Measurements from ENCODE around the gene ADTRP. TPM values are rescaled to one million over a fixed set of nuclear protein-coding genes. Genes with fewer than 3 reads are reported as not detected.

Gene ADTRP
- total and polyA plus RNA-seq, 10 of the 15 experiments (the other 5 are each of a cell fraction or from before 2014, with no cell fraction given), result 0.10 to 2.6 (median 2.1) TPM

GRCh38 chr6:11747021-11747420 is 31.6 kb downstream of the ADTRP start:
- CTCF ChIA-PET, result interaction anchor here (0.6 kb wide), 1 partner anchor 83 kb away, joined by 3 read pairs; no protein-coding TSS in a partner anchor
- no peak for FAIRE-seq
- POLR2A ChIA-PET, result no interaction called here
- SMC1A ChIA-PET (ENCODE audit: uncharacterized antibody, unreplicated experiment), result interaction anchor here (0.7 kb wide), 1 partner anchor 52 kb away, joined by 3 read pairs; no protein-coding TSS in a partner anchor
- no peaks in the 10 kb centered on the region for H3K27me3 ChIP-seq (replicated peaks in 1 of 2; ENCODE audit: control insufficient read depth in 2 of 2, insufficient read depth in 2 of 2, low read length in 1 of 2)
- H3K27ac ChIP-seq (ENCODE audit: control insufficient read depth, insufficient read depth), result no peak overlapping the region
- no peak for DNase-seq (ENCODE audit: low read depth, low spot score)
- no peak overlapping the region for H3K9ac ChIP-seq (ENCODE audit: control insufficient read depth, insufficient read depth, low read length)
- intact Hi-C loops (cut with micrococcal nuclease; ENCODE audit: unreplicated experiment) (no loop called here), in situ Hi-C loops (cut with MboI) (no loop called here)
- no peak overlapping the region for H3K4me2 ChIP-seq (ENCODE audit: control insufficient read depth, insufficient read depth)
- TF ChIP-seq MEF2B (IDR thresholded peaks at IDR 0.05; ENCODE audit: partially characterized antibody, poor library complexity, severe bottlenecking) (no peak), SREBF2 (IDR thresholded peaks at IDR 0.05; ENCODE audit: low read length) (no peak), MXI1 (IDR thresholded peaks at IDR 0.05; ENCODE audit: low read depth, low read length) (no peak), NR2C2 (IDR thresholded peaks at IDR 0.05; ENCODE audit: borderline replicate concordance, control insufficient read depth, insufficient read length, low read depth) (no peak), IKZF2 (IDR thresholded peaks at IDR 0.05) (no peak)
- no TSS peak for BruUV-seq (replicated peaks)
- H3K4me1 ChIP-seq (ENCODE audit: control insufficient read depth, insufficient read depth, low read length), result no peaks in the 10 kb centered on the region
- no peaks in the 10 kb centered on the region for H4K20me1 ChIP-seq (ENCODE audit: control insufficient read depth, insufficient read depth)
- whole genome bisulfite sequencing (ENCODE audit: insufficient coverage, insufficient replicate concordance, low lambda C conversion rate, missing lambda C conversion rate), result 96% methylated on average over 3 of the region's 3 CpGs
- H3K4me3 ChIP-seq, result no peak overlapping the region
- H2AFZ ChIP-seq (ENCODE audit: control insufficient read depth, low read depth, low read length), result no peak overlapping the region
- H3K79me2 ChIP-seq (ENCODE audit: control insufficient read depth, insufficient read depth, low read length), result no peaks in the 10 kb centered on the region
- peaks cover 9% of the 10 kb centered on the region; the same call in 2 of the 3 replicates for H3K9me3 ChIP-seq (replicated peaks; ENCODE audit: control insufficient read depth, insufficient read depth, low read length)
- RAD21 ChIA-PET (ENCODE audit: unreplicated experiment), result no interaction called here
- no peak for ATAC-seq
- H3K36me3 ChIP-seq (ENCODE audit: control insufficient read depth in 2 of 2, insufficient read depth in 2 of 2, low read length in 1 of 2), result no peaks in the 10 kb centered on the region

- in situ Hi-C loops (cut with MboI) (no loop called here), intact Hi-C loops (cut with micrococcal nuclease; ENCODE audit: unreplicated experiment) (no loop called here)
- CTCF ChIA-PET, result no interaction called here
- Histone ChIP-seq H3K27me3 (replicated peaks in 1 of 2; ENCODE audit: control insufficient read depth in 2 of 2, insufficient read depth in 2 of 2, low read length in 1 of 2) (no peaks in the 10 kb centered on the region), H3K79me2 (ENCODE audit: control insufficient read depth, insufficient read depth, low read length) (no peaks in the 10 kb centered on the region), H3K9ac (ENCODE audit: control insufficient read depth, insufficient read depth, low read length) (no peak overlapping the region), H3K27ac (ENCODE audit: control insufficient read depth, insufficient read depth) (no peak overlapping the region), H3K4me3 (no peak overlapping the region), H3K36me3 (ENCODE audit: control insufficient read depth in 2 of 2, insufficient read depth in 2 of 2, low read length in 1 of 2) (no peaks in the 10 kb centered on the region), H3K4me2 (ENCODE audit: control insufficient read depth, insufficient read depth) (no peak overlapping the region), H4K20me1 (ENCODE audit: control insufficient read depth, insufficient read depth) (no peaks in the 10 kb centered on the region), H3K4me1 (ENCODE audit: control insufficient read depth, insufficient read depth, low read length) (no peaks in the 10 kb centered on the region), H3K9me3 (replicated peaks; ENCODE audit: control insufficient read depth, insufficient read depth, low read length) (peaks cover 9% of the 10 kb centered on the region; the same call in 2 of the 3 replicates), H2AFZ (ENCODE audit: control insufficient read depth, low read depth, low read length) (no peak overlapping the region)
- FAIRE-seq (no peak), ATAC-seq (no peak; the same call in 2 of the 3 replicates), DNase-seq (ENCODE audit: low read depth, low spot score) (no peak)
- BruUV-seq (replicated peaks), result no TSS peak
- TF ChIP-seq JUND (IDR thresholded peaks at IDR 0.05; ENCODE audit: low read depth, low read length), result no peak
- TF ChIP-seq PAX5 (IDR thresholded peaks at IDR 0.05; ENCODE audit: borderline replicate concordance, low read depth, low read length), result peak; percentile 50; the same call in 1 of the 2 replicates
- no peak for TF ChIP-seq MTA3 (IDR thresholded peaks at IDR 0.05; ENCODE audit: borderline replicate concordance, low read length)
- POLR2A ChIA-PET, result no interaction called here
- WGBS (ENCODE audit: insufficient coverage, insufficient replicate concordance, low lambda C conversion rate, missing lambda C conversion rate), result 68% methylated on average over 3 of the region's 3 CpGs
- SMC1A ChIA-PET (ENCODE audit: uncharacterized antibody, unreplicated experiment), result interaction anchor here (1.2 to 2.0 kb wide), 2 partner anchors 13 to 69 kb away, joined by 3 to 5 read pairs; no protein-coding TSS in a partner anchor
- RAD21 ChIA-PET (ENCODE audit: unreplicated experiment), result no interaction called here
These were observed 33.9 kb downstream of the ADTRP start for GRCh38 chr6:11744753-11745152.
